NCI-H2171 (cell line): Measurements from ENCODE around the gene SACM1L.

Experiments
- DNase-seq: peaks from one replicate; lab custom pipeline; 2025; lab: John Stamatoyannopoulos, UW

SACM1L gene

DNA sequence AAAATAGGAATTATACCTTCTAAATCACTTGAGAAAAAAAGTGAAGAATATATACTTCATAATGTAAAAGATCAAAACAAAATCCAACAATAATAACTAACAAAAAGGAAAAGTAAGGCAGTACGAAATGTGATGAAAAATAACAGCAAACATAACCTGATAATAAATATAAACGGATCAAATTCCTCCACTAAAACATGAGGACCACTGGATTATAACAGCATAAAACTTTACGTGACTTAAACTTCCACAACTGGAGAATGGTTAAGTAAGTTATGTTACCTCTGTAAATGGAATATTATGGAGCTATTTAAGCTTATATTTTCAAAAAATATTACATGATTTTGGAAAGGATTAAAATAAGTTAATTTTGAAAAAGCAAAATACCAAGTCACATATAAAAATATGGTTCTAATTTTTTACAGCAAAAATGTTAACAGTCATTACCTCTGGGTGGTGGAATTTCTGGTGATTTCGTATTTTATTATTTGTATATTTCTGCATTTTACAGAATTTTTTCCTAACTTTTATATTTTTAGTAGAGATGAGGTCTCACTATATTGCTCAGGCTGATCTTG is 100.1 kb downstream of the SACM1L start:
- no peak for DNase-seq

DNA sequence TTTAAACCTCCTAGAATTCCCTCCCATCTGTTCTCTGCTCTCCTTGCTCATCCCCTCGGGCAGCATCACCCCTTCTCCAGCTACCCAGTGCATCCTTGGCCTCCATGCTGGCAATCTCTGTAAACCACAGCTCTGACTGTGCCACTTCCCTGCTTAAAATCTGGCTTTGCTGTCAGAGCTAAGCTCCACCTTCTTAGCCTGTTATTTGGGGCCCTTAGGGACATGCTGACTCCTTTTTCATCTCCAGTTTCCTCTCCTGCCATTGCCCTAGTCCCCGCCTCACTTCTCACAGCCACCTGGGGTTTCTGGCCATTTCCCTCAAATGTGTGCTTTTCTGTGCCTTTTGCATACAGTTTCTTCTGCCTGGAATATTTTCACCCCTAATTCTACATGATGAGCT is 101.4 kb downstream of the SACM1L start:
- DNase-seq: peak; percentile 21

DNA sequence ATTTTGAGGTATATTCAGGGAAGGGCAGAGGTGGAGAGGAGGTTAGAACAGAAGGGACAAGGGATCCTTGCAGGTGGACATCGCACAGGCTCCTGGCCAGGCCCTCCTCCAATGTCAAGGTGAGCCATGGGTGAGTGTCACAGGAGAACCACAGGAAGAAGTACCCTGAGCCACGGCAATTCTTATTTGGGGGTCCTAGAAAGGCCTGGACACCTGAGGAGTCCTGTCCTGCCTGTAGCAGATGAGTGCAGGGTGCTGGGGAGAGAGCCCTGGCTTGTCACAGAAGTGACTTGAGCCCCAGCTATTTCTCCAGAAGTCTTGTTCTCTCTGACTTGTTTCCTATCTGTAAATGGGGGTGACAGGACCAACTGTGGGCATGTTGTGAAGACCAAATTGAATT is 102.8 kb downstream of the SACM1L start:
- DNase-seq: no peak

DNA sequence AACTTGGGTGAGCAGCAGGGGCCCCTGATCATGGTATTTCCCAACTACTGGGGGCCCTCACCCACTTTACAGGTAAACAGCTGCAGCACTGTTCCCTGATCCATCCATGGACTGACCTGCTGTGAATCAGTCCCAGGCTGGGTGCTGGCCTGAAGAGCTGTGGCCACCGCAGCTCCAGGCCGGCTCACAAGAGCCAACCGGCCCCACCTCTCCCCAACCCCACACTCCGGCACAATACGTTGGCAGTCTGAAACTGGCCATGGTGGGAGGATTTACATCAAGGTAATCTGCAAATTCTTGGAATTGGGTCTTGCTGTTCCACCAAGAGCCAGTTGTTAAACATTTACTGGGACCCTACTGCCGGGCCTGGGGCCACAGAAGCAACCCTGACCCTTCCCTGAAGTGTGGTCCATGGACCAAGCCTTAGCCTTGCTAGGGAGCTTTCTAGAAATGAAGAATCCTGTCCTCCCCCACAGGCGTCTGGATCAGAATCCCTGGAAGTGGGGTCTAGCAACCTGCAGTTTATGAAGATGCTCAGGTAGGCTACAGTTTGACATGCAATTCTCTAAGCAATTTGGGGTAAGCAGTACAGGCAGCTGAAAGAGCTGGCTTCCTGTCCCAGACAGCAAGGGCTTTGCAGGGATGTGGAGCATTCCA is 103.4 kb downstream of the SACM1L start:
- no peak for DNase-seq

DNA sequence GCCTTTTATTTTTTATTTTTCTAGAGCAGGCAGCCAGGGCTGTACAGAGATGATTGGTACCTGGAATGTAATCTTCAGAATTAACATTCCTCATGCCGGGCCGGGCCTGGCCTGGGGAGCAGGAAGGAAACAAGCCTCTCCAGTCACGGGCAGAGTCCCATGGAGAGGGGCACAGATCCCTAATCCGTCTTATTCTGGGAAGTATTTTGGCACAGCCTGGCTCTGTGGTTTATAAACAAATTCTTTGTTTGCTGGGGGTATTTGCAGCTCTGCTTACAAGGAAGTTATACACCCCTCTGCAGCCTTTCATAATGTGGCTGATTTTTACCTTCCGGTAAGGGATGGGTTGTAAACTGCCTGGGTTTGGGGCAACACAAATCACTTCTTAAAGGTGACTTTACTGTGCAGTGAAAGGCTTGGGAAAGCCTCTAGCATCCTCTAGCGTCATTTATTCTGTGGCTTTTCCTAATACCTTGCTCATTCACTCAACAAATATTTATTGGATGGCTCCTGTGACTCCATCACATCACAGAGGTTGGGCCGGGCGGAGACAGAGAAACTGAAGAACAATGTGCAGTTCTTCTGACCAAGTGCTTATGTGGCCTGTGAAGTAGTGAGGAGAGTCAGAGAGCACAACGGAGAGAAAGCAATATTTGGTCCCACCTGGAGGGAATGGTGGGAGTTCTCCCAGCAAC is 104.4 kb downstream of the SACM1L start:
- DNase-seq: no peak

DNA sequence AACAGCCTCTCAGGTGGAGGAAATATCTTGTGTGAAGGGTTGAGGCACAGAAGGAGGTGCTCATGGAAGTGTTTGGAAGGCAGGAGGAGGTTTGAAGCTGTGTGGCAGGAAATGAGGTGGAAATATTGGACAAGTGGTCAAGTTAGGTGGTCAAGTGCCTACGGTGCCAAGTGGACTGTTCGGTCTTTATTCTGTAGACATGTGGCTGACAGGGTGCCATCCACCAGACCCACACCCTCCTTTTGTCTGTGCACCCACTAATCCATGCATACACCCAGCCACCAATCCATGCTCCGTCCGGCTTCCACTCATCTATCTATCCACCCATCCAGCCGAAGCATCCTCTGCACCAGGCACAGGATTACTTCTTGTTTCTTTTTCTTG is 105.0 kb downstream of the SACM1L start:
- DNase-seq: no peak

DNA sequence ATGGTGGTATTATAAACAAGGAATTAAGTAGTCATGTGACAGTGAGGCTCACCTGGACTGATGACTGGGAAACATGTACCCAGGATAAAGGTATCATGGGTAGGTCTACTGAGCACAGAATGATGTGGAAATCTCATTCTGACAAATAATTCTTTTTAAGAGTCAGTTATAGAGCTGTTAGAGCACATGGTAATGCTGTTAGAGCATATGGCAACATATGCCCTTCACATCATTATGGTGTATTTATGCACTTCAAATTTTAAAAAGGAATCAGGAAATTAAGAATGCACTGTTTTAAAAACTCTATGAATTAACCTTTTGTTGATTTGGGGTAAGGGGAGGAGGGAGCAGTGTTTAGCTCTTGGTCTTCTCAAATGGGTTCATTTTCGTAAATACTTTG is 105.5 kb downstream of the SACM1L start:
- no peak for DNase-seq
